NCI-H2196 (cell line): ENCODE data around the gene PDLIM4.
A peak's percentile ranks its signal among the peaks of the same experiment; 100 is the strongest.

Source experiments
- DNase-seq: peaks from one replicate; lab custom pipeline; 2025; ENCODE audit not compliant: unreplicated experiment; lab: John Stamatoyannopoulos, UW

The PDLIM4 gene

GRCh38 chr5:132266836-132267160 lies 9.3 kb downstream of the PDLIM4 start:
- DNase-seq = no peak

DNA sequence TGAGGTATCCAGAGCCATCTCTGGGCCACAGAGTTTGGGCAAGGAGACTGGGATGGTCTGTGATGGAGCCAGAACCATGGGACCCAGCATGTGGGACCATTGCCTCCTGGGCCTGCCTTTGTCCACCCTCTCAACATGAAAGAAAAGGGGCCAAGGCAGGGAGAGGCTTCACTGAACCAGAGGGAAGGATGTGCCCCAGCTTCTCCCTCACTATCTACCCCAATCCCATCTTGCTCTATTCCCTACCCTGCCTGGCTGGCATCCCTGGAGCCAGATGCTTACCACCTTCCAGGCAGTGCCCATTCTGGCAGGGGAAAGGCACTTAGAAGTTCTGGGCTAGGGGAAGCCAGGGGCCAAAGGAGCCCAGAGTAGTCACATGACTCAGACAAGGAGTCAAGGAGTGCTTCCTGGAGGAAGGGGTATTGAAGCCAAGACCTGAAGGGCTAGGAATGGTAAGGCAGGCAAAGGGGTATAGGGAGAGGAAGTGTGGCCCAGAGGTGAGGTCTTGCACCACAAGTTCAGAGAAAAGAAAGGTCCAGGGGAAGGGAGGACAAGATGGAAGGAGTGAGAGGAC lies 9.8 kb downstream of the PDLIM4 start:
- DNase-seq = no peak

GRCh38 chr5:132267931-132268768 lies 10.7 kb downstream of the PDLIM4 start:
- DNase-seq = no peak

GRCh38 chr5:132268769-132269551 lies 11.5 kb downstream of the PDLIM4 start:
- DNase-seq = no peak

DNA sequence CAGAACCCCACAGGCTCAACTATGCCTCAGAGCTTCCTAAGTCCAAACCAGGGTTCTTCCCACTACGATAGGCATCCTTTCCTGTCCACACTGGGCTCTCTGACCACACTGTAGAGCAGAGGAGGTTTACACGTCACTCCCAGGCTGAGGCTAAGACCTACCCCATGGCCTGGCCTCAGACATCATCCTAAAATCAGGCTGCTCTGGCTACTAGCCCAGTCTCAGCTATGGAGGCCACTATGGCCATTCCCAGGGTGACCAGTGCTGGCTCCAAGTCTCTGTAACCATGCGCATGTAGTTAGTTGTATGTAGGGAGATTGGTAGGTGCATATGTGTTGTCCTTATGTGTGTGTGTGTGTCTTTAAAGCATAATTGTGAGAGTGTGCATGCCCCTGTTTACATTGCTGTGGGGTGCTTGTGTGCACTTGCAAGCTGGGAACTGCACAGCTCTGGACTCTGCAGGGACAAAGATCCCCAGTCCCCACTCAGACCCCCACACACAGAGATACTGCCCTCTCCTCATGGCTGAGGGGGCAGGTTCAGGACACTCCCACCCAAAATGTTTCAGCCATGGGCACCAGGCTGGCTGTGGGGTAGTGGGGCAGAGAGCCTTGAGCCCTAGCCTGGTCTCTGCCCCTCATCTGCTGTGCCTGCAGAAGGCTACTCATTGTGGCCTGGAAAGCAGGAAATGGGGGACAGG lies 12.3 kb downstream of the PDLIM4 start:
- DNase-seq = no peak

DNA sequence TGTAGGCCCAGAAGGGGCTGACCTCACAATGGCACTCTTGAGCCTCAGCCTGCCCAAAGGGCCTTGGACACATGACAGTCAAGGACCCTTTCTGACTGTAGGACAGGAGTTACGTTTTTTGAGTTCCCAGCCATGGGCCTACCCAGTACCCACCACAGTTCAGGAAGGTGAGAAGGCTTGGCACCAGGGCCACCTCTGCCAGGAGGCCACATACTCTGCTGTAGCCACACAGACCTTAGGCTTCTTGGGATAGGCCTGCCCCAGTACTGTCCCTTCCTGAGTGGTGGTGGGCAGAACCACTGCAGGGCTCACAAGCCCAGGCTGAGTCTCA lies 12.8 kb downstream of the PDLIM4 start:
- DNase-seq = no peak

DNA sequence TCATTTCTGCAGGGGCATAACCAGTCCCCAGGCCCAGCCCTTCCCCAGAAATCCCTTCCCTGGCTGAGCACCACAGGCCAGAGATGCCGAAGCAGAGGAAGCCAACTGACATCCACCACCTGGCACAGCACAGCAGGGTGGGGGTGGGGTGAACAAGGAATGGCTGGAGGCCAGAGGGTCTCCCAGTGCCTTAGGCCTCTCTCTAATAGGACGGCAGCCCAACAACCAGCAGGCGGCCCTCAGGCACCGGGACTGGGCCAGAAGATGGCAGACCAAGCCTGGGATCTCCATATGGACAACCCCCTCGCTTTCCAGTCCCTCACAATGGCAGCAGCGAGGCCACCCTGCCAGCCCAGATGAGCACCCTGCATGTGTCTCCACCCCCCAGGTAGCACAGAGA lies 13.2 kb downstream of the PDLIM4 start:
- no peak for DNase-seq

GRCh38 chr5:132271251-132272246 lies 14.1 kb downstream of the PDLIM4 start:
- DNase-seq = no peak

DNA sequence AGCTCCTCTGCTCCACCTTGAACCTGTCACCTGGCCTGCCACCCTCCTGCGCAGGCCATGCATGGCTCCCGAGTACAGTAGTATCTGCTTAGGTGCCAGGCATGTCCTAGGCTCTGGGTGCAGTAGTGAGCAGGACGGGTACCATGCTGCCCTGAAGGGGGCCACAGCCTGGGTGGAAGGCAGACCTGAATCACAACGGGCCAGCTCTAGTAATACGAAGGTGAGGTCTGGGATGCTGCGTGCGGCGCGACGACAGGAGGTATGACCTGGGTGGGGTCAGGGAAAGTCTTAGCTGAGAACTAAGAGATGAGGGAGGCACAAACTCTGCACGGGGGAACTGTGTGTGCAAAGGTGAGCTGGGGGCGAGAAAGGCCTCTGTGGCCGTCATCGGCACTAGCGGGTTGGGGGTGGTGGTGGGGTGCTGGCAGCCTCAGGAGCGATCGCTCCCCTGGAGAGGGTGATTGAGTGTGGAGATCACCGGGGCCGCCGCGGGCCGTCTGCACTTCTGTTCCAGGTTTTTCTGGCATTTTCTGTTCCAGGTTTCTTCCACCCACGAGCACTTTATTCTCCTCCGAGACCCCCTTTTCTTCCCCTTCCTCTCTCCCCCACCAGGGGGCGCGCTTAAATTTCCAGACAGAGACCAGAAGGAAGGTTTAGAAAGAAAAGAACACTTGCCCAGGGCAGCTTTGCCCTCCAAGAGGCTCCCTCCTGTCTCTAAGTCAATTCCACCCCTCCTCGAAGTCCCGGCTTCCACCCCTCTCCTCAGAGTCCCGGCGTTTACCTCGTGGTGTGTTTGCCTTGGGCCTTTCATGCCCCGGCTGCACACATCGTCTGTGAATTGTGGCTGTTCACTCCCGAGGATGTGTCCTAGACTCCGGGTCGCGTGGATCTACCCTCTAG lies 15.1 kb downstream of the PDLIM4 start:
- DNase-seq = peak; percentile 37

DNA sequence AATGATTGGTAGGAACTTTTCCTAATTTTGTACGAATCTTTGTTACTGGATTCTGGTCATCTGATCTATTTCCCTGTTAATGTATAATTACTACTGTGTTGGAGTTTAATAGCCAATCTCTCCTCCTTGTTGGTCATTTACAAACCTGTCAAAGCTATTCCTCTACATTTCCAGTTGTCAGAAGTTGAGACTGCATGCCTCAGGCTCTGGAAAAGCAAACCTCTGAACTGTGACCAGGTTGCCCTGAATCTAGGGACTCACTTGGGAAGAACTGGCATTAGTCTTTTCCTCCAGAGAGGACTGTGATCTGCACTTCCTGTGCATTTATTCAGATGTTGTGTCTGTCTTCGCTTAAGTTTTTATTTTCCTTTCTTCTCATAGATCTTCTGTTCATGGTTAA lies 16.1 kb downstream of the PDLIM4 start:
- DNase-seq = no peak

- no peak for DNase-seq
Measured at GRCh38 chr5:132274050-132274792, 16.7 kb downstream of the PDLIM4 start.

DNA sequence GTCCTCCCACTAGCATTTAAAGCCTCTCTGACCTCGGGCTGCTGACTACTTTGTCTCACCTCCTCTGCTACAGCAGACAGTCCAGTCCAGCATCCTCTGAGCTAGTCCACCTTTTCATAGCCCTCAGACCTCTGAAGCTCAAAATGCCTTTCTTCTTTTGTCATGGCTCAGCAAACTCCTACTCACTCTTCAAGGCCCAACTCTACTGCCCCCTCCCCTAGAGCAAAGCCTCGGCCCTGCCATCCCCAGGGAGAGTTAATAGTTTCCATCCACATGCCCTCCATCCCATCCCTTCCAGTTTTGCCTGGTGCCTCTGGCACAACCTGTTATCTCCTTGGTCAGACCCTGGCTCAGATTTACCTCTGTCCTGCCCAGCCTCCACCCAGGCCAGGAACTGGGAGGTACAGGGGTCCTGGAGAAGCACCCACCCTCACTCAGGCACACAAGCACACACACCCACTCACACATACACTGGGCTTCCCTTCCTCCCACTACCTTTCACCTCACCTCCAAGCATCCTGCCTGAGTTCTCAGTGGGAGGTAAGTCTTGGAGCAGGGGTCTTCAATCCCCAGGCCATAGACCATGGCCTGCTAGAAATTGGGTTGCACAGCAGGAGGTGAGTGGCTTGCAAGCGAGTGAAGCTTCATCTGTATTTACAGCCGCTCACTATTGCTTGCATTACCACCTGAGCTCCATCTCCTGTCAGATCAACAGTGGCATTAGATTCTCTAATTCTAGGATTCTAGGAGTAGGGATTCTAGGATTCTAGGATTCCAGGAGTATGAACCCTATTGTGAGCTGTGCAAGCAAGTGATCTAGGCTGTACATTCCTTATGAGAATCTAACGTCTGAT lies 18.1 kb downstream of the PDLIM4 start:
- DNase-seq = no peak

GRCh38 chr5:132277256-132277655 lies 19.8 kb downstream of the PDLIM4 start:
- no peak for DNase-seq

DNA sequence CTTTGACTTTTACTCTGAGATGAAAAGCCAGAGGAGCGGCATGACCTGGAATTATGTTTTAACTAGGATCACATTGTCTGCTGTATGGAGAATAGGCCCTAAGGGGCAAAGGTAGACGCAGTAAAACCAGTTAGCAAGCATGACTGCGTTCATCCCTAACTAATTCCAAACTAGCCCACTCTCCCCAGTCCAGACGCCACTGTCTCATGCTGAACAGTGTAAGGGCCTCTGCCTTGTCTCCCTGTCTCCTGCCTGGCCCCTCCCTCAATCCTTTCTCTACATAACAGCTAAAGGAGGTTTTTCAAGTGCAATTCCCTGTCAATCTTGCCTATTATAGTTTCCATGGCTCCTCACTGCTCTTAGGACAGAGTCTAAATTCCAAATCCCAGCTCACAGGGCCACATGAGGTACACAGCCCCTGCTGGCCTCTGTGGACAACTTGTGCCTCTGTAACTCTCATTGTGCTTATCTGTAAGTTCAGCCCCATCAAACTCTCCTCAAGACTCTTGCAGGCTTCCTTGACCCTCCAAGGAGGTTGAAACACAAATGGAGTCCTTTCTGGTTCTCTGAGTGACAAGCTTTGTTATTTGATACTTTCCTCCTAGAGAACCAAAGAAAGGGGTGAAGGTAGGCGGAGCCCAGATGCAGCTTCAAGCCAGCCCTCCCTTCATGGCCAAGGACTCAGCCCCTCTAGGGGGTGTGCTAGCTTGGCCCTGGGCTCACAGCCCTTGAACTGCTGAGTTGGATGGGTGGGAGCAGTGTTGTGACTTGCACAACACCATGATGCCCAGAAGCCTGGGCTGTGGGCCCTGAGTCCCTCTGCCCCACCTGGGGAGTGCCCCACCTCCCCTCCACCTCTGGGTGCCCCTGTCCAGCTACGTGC lies 20.7 kb downstream of the PDLIM4 start:
- no peak for DNase-seq

GRCh38 chr5:132279801-132280200 lies 22.3 kb downstream of the PDLIM4 start:
- DNase-seq = no peak

DNA sequence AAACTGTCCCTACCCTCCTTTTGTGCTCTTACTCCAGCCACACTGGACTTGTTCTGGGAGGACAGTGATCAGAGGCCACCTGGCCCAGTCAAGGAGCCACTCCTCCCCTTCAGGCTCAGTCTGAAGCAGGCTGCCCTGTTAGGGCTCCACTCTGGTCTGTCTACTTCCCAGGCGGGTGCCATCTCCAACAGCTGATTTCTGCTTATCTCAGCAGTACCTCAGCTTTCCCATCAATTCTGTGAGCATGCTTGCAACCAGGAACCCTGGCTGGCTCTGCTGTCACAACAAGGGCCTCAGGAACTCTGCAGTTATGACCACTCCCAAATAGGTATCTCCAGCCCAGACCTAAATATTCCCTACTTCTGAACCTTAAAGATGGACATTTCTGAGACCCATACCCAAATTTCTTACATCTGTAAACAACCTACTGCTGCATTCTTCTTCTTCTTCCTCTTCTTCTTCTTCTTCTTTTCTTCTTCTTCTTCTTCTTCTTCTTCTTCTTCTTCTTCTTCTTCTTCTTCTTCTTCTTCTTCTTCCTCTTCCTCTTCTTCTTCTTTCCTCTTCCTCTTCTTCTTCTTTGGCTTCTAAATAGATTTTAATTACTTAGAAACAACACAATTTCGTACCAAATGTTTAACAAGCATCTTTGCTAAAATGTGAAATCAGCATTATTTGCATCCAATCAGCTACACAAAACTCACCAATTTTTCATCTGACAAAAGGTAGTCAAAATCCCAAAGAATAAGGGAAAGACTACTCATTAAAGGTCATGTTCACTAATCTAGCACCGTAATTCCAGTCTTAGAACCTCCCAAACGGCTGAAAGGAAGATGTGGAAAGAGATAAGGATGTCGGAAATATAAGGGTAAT lies 23.1 kb downstream of the PDLIM4 start:
- DNase-seq = no peak
